ENCODE results near the gene MISP. TPM values are rescaled to one million over a fixed set of nuclear protein-coding genes. Genes with fewer than 3 reads are reported as not detected.

Gene MISP
- total and polyA plus RNA-seq, 2 donors (not counting 1 experiment from before 2014, with no cell fraction given): not detected

DNA sequence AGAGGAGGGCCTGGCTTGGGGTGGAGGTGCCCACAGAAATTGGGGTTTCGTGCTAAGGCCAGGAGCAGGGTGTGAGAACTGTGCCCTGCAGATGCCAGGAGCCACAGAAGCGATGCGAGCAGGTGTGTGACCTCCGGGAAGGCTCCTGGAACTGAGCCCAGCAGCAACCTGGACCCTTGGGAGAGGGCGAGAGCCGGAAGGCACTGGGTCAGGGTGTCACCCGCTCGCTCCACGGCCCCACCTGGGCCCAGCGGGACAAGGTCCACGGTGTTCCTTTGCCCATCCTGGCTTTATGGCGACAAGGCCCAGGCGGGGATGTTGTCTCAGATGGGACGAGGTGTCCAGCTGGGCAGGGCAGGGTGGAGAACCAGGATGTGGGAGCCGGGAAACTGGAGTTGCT, 4.2 kb downstream of the MISP start:
- Histone ChIP-seq H3K4me2 (replicated peaks; ENCODE audit: low read depth, low read length, poor library complexity, severe bottlenecking) (no peak overlapping the region), H4K20me1 (ENCODE audit: control insufficient read depth, insufficient read depth, low read length, poor library complexity, severe bottlenecking) (no peaks in the 10 kb centered on the region), H3K27me3 (replicated peaks in 1 of 4; ENCODE audit: control extremely low read depth in 1 of 4, control insufficient read depth in 3 of 4, insufficient read depth in 4 of 4, low read length in 3 of 4) (peaks cover 0 to 4% (median 0%) of the 10 kb centered on the region in 4 experiments), H2AFZ (ENCODE audit: insufficient read depth, low read depth, low read length, poor library complexity, severe bottlenecking) (no peak overlapping the region), H3K9me3 (ENCODE audit: control extremely low read depth in 1 of 3, control insufficient read depth in 2 of 3, insufficient read depth in 1 of 3, low read length in 2 of 3) (peaks cover 0 to 39% (median 0%) of the 10 kb centered on the region in 3 donors), H3K4me1 (ENCODE audit: control insufficient read depth in 2 of 2, insufficient read depth in 2 of 2, low read length in 2 of 2) (no peaks in the 10 kb centered on the region), H3K27ac (ENCODE audit: low read length in 2 of 2) (no peak overlapping the region), H3K9ac (ENCODE audit: low read length) (no peak overlapping the region), H3K36me3 (replicated peaks in 1 of 2; ENCODE audit: control extremely low read depth in 1 of 2, control insufficient read depth in 1 of 2, extremely low read depth in 1 of 2, insufficient read depth in 2 of 2, low read length in 1 of 2) (no peaks in the 10 kb centered on the region), H3K79me2 (ENCODE audit: control insufficient read depth, insufficient read depth, low read length) (no peaks in the 10 kb centered on the region), H3K4me3 (ENCODE audit: control extremely low read depth in 1 of 5, extremely low read depth in 1 of 5, insufficient read depth in 1 of 5, low read depth in 2 of 5, low read length in 4 of 5) (no peak overlapping the region)
- Mint-ChIP-seq H3K27ac (no peak overlapping the region), H3K9me3 (ENCODE audit: insufficient read depth) (peaks cover 4% of the 10 kb centered on the region), H3K4me3 (no peak overlapping the region), H3K4me1 (no peaks in the 10 kb centered on the region), H3K27me3 (no peaks in the 10 kb centered on the region)
- intact Hi-C loops (cut with micrococcal nuclease): no loop called here
- CTCF ChIA-PET: no interaction called here
- POLR2A ChIA-PET: no interaction called here
- WGBS (ENCODE audit: insufficient coverage): 95% methylated on average over 15 of the region's 15 CpGs
- DNase-seq (no peak), ATAC-seq (ENCODE audit: low read depth) (no peak)
- no peak for TF ChIP-seq EZH2 (IDR thresholded peaks at IDR 0.05; ENCODE audit: borderline replicate concordance, insufficient read depth, low read depth, low read length, poor library complexity, severe bottlenecking)
- TF ChIP-seq, protein P1, sequence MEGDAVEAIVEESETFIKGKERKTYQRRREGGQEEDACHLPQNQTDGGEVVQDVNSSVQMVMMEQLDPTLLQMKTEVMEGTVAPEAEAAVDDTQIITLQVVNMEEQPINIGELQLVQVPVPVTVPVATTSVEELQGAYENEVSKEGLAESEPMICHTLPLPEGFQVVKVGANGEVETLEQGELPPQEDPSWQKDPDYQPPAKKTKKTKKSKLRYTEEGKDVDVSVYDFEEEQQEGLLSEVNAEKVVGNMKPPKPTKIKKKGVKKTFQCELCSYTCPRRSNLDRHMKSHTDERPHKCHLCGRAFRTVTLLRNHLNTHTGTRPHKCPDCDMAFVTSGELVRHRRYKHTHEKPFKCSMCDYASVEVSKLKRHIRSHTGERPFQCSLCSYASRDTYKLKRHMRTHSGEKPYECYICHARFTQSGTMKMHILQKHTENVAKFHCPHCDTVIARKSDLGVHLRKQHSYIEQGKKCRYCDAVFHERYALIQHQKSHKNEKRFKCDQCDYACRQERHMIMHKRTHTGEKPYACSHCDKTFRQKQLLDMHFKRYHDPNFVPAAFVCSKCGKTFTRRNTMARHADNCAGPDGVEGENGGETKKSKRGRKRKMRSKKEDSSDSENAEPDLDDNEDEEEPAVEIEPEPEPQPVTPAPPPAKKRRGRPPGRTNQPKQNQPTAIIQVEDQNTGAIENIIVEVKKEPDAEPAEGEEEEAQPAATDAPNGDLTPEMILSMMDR (IDR thresholded peaks at IDR 0.05): no peak

DNA sequence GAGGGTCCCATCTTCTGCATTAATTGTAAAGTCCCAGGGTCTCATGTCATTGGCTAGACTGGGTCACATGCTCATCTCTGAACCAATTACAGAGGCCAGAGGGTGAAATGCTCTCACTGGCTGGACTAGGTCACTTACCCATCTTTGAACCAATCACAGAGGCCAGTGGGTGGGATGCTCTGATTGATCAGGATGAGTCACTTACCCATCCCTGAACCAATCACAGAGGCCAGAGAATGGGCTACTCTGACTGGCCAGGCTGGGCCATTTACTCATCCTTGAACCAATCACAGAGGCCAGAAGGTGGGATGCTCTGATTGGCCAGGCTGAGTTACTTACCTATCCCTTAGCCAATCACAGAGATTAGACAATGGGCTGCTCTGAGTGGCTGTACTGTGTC, 5.3 kb downstream of the MISP start:
- no peak overlapping the region for H3K27ac Mint-ChIP-seq
- CTCF ChIA-PET: no interaction called here
- POLR2A ChIA-PET: no interaction called here
- Histone ChIP-seq H4K20me1 (ENCODE audit: control insufficient read depth, insufficient read depth, low read length, poor library complexity, severe bottlenecking) (no peaks in the 10 kb centered on the region), H2AFZ (ENCODE audit: insufficient read depth, low read depth, low read length, poor library complexity, severe bottlenecking) (no peak overlapping the region), H3K27me3 (replicated peaks in 1 of 4; ENCODE audit: control extremely low read depth in 1 of 4, control insufficient read depth in 3 of 4, insufficient read depth in 4 of 4, low read length in 3 of 4) (peaks cover 0 to 3% (median 0%) of the 10 kb centered on the region in 4 experiments), H3K79me2 (ENCODE audit: control insufficient read depth, insufficient read depth, low read length) (no peaks in the 10 kb centered on the region), H3K4me2 (replicated peaks; ENCODE audit: low read depth, low read length, poor library complexity, severe bottlenecking) (no peak overlapping the region), H3K4me1 (ENCODE audit: control insufficient read depth in 2 of 2, insufficient read depth in 2 of 2, low read length in 2 of 2) (no peaks in the 10 kb centered on the region), H3K9ac (ENCODE audit: low read length) (no peak overlapping the region), H3K9me3 (ENCODE audit: control extremely low read depth in 1 of 3, control insufficient read depth in 2 of 3, insufficient read depth in 1 of 3, low read length in 2 of 3) (peaks cover 0 to 39% (median 0%) of the 10 kb centered on the region in 3 donors), H3K36me3 (replicated peaks in 1 of 2; ENCODE audit: control extremely low read depth in 1 of 2, control insufficient read depth in 1 of 2, extremely low read depth in 1 of 2, insufficient read depth in 2 of 2, low read length in 1 of 2) (no peaks in the 10 kb centered on the region), H3K27ac (ENCODE audit: low read length in 2 of 2) (no peak overlapping the region), H3K4me3 (ENCODE audit: control extremely low read depth in 1 of 5, extremely low read depth in 1 of 5, insufficient read depth in 1 of 5, low read depth in 2 of 5, low read length in 4 of 5) (no peak overlapping the region)
- intact Hi-C loops (cut with micrococcal nuclease): no loop called here
- peaks cover 4% of the 10 kb centered on the region for H3K9me3 Mint-ChIP-seq (ENCODE audit: insufficient read depth)
- no peaks in the 10 kb centered on the region for H3K27me3 Mint-ChIP-seq
- DNase-seq: no peak
- H3K4me3 Mint-ChIP-seq: no peak overlapping the region
- TF ChIP-seq EZH2 (IDR thresholded peaks at IDR 0.05; ENCODE audit: borderline replicate concordance, insufficient read depth, low read depth, low read length, poor library complexity, severe bottlenecking): no peak
- TF ChIP-seq, protein P1 (IDR thresholded peaks at IDR 0.05): no peak
- peak; percentile 28 for ATAC-seq (ENCODE audit: low read depth)
- no peaks in the 10 kb centered on the region for H3K4me1 Mint-ChIP-seq
